Measurements from ENCODE around the gene FGFR2. TPM values are rescaled to one million over a fixed set of nuclear protein-coding genes. Genes with fewer than 3 reads are reported as not detected.

The FGFR2 gene
- 120 TPM for total RNA-seq

GRCh38 chr10:121598263-121599249 lies at the start of gene FGFR2:
Gene FGFR2, minus strand, starts transcription at chr10:121598444. Its CDS starts 4,627 bp downstream, at chr10:121593817.

